ENCODE data around the gene OR6F1. TPM values are rescaled to one million over a fixed set of nuclear protein-coding genes. Genes with fewer than 3 reads are reported as not detected.
"Not testable (repeated sequence)": the region's sequence is repeated elsewhere in the genome, so short reads cannot be mapped to it uniquely, and the experiment has no call there.

OR6F1 gene
- total and polyA plus RNA-seq, 2 experiments from 2014 or later, result not detected

GRCh38 chr1:247747616-247748015 lies 31.2 kb upstream of the OR6F1 start:
- no peak for DNase-seq
- no peak overlapping the region for H3K4me3 ChIP-seq
- H3K9me3 ChIP-seq (ENCODE audit: low read depth), result no peaks in the 10 kb centered on the region
- no peak overlapping the region for H3K4me2 ChIP-seq (ENCODE audit: unreplicated experiment)
- H3K27ac ChIP-seq, result no peak overlapping the region
- no peaks in the 10 kb centered on the region for H3K79me2 ChIP-seq (ENCODE audit: insufficient read depth)
- H2AFZ ChIP-seq, result no peak overlapping the region
- TF ChIP-seq EZH2 (IDR thresholded peaks at IDR 0.05; ENCODE audit: insufficient read depth, poor library complexity, severe bottlenecking) (no peak), EZH2phosphoT487 (IDR thresholded peaks at IDR 0.05; ENCODE audit: insufficient read depth, low read depth) (no peak)
- no peaks in the 10 kb centered on the region for H3K4me1 ChIP-seq (ENCODE audit: insufficient read depth)
- no peaks in the 10 kb centered on the region for H3K36me3 ChIP-seq (ENCODE audit: low read depth)
- no peaks in the 10 kb centered on the region for H4K20me1 ChIP-seq (ENCODE audit: insufficient read depth)
- no peaks in the 10 kb centered on the region for H3F3A ChIP-seq (ENCODE audit: insufficient read depth)
- H3K9ac ChIP-seq, result no peak overlapping the region
- H3K27me3 ChIP-seq (replicated peaks; ENCODE audit: insufficient read depth), result no peaks in the 10 kb centered on the region
- in situ Hi-C loops (cut with MboI), result no loop called here
- WGBS, 2 experiments (ENCODE audit: low coverage in 1 of 2, low lambda C conversion rate in 2 of 2, missing lambda C conversion rate in 2 of 2), result 38 to 43% methylated on average over 7 of the region's 7 CpGs
- no peaks in the 10 kb centered on the region for H3K9me2 ChIP-seq (ENCODE audit: insufficient read depth)

GRCh38 chr1:247746391-247746935 lies 30.0 kb upstream of the OR6F1 start:
- Histone ChIP-seq H3K27ac (no peak overlapping the region), H3F3A (ENCODE audit: insufficient read depth) (no peaks in the 10 kb centered on the region), H3K9me3 (ENCODE audit: low read depth) (no peaks in the 10 kb centered on the region), H3K27me3 (replicated peaks; ENCODE audit: insufficient read depth) (no peaks in the 10 kb centered on the region), H3K4me3 (no peak overlapping the region), H3K9me2 (ENCODE audit: insufficient read depth) (no peaks in the 10 kb centered on the region), H3K4me1 (ENCODE audit: insufficient read depth) (no peaks in the 10 kb centered on the region), H3K79me2 (ENCODE audit: insufficient read depth) (no peaks in the 10 kb centered on the region), H3K9ac (no peak overlapping the region), H4K20me1 (ENCODE audit: insufficient read depth) (no peaks in the 10 kb centered on the region), H2AFZ (no peak overlapping the region), H3K36me3 (ENCODE audit: low read depth) (no peaks in the 10 kb centered on the region), H3K4me2 (ENCODE audit: unreplicated experiment) (no peak overlapping the region)
- 26 to 28% methylated on average over 3 of the region's 3 CpGs for WGBS, 2 experiments (ENCODE audit: low coverage in 1 of 2, low lambda C conversion rate in 2 of 2, missing lambda C conversion rate in 2 of 2)
- in situ Hi-C loops (cut with MboI), result no loop called here
- TF ChIP-seq EZH2phosphoT487 (IDR thresholded peaks at IDR 0.05; ENCODE audit: insufficient read depth, low read depth), result no peak
- DNase-seq, result no peak

DNA sequence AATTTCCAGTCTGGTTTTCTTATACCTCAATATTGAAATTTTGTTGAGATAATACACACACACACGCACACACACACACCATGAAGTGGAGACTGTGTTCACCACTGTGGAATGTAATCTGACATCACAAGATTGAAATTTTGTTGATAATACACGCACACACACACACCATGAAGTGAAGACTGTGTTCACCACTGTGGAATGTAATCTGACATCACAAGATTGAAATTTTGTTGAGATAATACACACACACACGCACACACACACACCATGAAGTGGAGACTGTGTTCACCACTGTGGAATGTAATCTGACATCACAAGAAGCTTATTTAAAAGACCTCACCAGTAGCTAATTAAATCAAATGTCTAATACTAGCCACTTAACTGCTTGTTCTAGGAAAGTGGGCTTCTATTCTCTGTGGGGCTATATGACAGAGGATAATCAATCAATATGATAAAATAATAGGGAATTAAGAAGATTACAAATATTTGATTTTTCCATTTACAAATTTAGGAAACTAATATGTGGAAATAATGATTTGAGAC lies 25.8 kb upstream of the OR6F1 start:
- H3K36me3 ChIP-seq (ENCODE audit: low read depth); H4K20me1 ChIP-seq (ENCODE audit: insufficient read depth); H3K27me3 ChIP-seq (replicated peaks; ENCODE audit: insufficient read depth); H3K27ac ChIP-seq; H3K4me1 ChIP-seq (ENCODE audit: insufficient read depth); H3K9me3 ChIP-seq (ENCODE audit: low read depth); H3K4me3 ChIP-seq; in situ Hi-C loops (cut with MboI); H3F3A ChIP-seq (ENCODE audit: insufficient read depth); H3K4me2 ChIP-seq (ENCODE audit: unreplicated experiment); H2AFZ ChIP-seq; H3K79me2 ChIP-seq (ENCODE audit: insufficient read depth); H3K9me2 ChIP-seq (ENCODE audit: insufficient read depth); DNase-seq; H3K9ac ChIP-seq: not testable (repeated sequence)
- WGBS, 2 experiments (ENCODE audit: low coverage in 1 of 2, low lambda C conversion rate in 2 of 2, missing lambda C conversion rate in 2 of 2), result 9 to 15% methylated on average over 3 of the region's 3 CpGs

DNA sequence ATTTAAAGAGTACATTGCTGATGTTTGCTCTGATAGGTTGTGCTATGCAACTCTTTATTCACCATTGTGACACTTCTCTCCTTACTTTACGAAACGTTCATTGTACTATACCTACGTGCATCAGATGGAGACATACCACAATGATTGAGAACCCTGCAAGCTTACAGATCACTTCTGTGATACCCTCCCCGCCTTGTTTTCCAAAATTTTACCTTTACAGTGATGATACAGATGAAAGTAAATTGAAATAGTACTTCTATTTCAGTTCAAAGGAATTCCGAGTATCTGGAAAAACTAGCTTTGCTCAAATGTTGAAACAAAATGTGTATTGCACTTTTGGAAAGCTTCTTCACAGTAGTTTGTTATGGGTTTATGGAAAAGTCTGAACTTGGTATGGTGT lies 25.3 kb upstream of the OR6F1 start:
- WGBS, 2 experiments (ENCODE audit: low coverage in 1 of 2, low lambda C conversion rate in 2 of 2, missing lambda C conversion rate in 2 of 2), result 31 to 34% methylated on average over 5 of the region's 5 CpGs
- no peaks in the 10 kb centered on the region for H3K27me3 ChIP-seq (replicated peaks; ENCODE audit: insufficient read depth)

DNA sequence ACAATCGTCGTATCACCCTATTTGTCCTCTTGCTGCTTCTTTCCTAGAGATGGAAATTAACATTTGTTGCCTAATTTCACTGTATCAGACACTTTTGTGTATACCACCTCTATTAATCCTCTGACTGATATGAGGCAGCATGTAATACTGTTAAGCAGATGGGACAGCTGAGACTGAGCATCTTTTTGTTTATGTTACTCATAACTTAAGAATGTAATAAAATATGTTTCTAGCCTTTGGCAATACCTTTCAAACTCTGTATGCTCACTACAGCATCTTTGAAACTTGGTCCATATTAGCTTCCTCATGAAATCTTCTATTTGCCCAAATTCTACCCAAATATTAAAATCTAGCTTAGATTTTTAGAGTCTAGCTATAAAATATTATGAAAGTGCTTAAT lies 24.3 kb upstream of the OR6F1 start:
- WGBS, 2 experiments (ENCODE audit: low coverage in 1 of 2, low lambda C conversion rate in 2 of 2, missing lambda C conversion rate in 2 of 2), result 2 to 7% methylated on average over 2 of the region's 2 CpGs
- H3K4me3 ChIP-seq, result no peak overlapping the region
- DNase-seq, result no peak
- TF ChIP-seq EZH2 (IDR thresholded peaks at IDR 0.05; ENCODE audit: insufficient read depth, poor library complexity, severe bottlenecking) (no peak), EZH2phosphoT487 (IDR thresholded peaks at IDR 0.05; ENCODE audit: insufficient read depth, low read depth) (no peak)
- H4K20me1 ChIP-seq (ENCODE audit: insufficient read depth), result no peaks in the 10 kb centered on the region
- H3K79me2 ChIP-seq (ENCODE audit: insufficient read depth), result no peaks in the 10 kb centered on the region
- H3K9me2 ChIP-seq (ENCODE audit: insufficient read depth), result no peaks in the 10 kb centered on the region
- in situ Hi-C loops (cut with MboI), result no loop called here
- no peak overlapping the region for H2AFZ ChIP-seq
- no peaks in the 10 kb centered on the region for H3K36me3 ChIP-seq (ENCODE audit: low read depth)
- H3K27ac ChIP-seq, result no peak overlapping the region
- H3K4me1 ChIP-seq (ENCODE audit: insufficient read depth), result no peaks in the 10 kb centered on the region
- H3K27me3 ChIP-seq (replicated peaks; ENCODE audit: insufficient read depth), result no peaks in the 10 kb centered on the region
- no peak overlapping the region for H3K9ac ChIP-seq
- no peaks in the 10 kb centered on the region for H3F3A ChIP-seq (ENCODE audit: insufficient read depth)
- no peaks in the 10 kb centered on the region for H3K9me3 ChIP-seq (ENCODE audit: low read depth)
- no peak overlapping the region for H3K4me2 ChIP-seq (ENCODE audit: unreplicated experiment)

More for the DNA sequence above, 25.3 kb upstream of the OR6F1 start:
- Histone ChIP-seq H3F3A (ENCODE audit: insufficient read depth) (no peaks in the 10 kb centered on the region), H3K9me2 (ENCODE audit: insufficient read depth) (no peaks in the 10 kb centered on the region), H4K20me1 (ENCODE audit: insufficient read depth) (no peaks in the 10 kb centered on the region), H3K4me2 (ENCODE audit: unreplicated experiment) (no peak overlapping the region), H3K27ac (no peak overlapping the region), H3K36me3 (ENCODE audit: low read depth) (no peaks in the 10 kb centered on the region), H3K9ac (no peak overlapping the region), H2AFZ (no peak overlapping the region), H3K79me2 (ENCODE audit: insufficient read depth) (no peaks in the 10 kb centered on the region), H3K4me1 (ENCODE audit: insufficient read depth) (no peaks in the 10 kb centered on the region), H3K4me3 (no peak overlapping the region), H3K9me3 (ENCODE audit: low read depth) (no peaks in the 10 kb centered on the region)
- in situ Hi-C loops (cut with MboI), result no loop called here
- TF ChIP-seq EZH2 (IDR thresholded peaks at IDR 0.05; ENCODE audit: insufficient read depth, poor library complexity, severe bottlenecking) (no peak), EZH2phosphoT487 (IDR thresholded peaks at IDR 0.05; ENCODE audit: insufficient read depth, low read depth) (no peak)
- DNase-seq, result no peak
